Memory B cell (primary cell): ENCODE results near the gene TMEM143.
"Not testable (repeated sequence)": the region's sequence is repeated elsewhere in the genome, so short reads cannot be mapped to it uniquely, and the experiment has no call there.

Experiments used
- ATAC-seq: fragments of 150-1000 bp; cut with Tn5 transposase; 2 replicates; pipeline ENCODE4 v1.10.0; 2021; ENCODE audit warnings: low read depth, mild to moderate bottlenecking, moderate library complexity
- DNase-seq, 2 donors: peaks; one replicate each; pipeline ENCODE4 v3.0.0; 2022; ENCODE audit warnings: low spot score in 2 of 2
- H3K27ac Mint-ChIP-seq: one replicate; pipeline ENCODE4 v1.8.0; 2022; ENCODE audit warnings: mild to moderate bottlenecking, moderate library complexity, mixed read lengths
- H3K27me3 Mint-ChIP-seq: one replicate; pipeline ENCODE4 v1.8.0; 2022; ENCODE audit warnings: mixed read lengths
- H3K36me3 Mint-ChIP-seq: one replicate; pipeline ENCODE4 v1.8.0; 2022; ENCODE audit warnings: mild to moderate bottlenecking, mixed read lengths
- H3K4me1 Mint-ChIP-seq: one replicate; pipeline ENCODE4 v1.8.0; 2022; ENCODE audit warnings: mixed read lengths
- H3K4me3 Mint-ChIP-seq: one replicate; pipeline ENCODE4 v1.8.0; 2022; ENCODE audit warnings: mild to moderate bottlenecking, moderate library complexity, mixed read lengths
- H3K9me3 Mint-ChIP-seq: one replicate; pipeline ENCODE4 v1.8.0; 2022; ENCODE audit warnings: mixed read lengths

The TMEM143 gene

GRCh38 chr19:48395170-48395455, 31.4 kb upstream of the TMEM143 start:
- no peak for DNase-seq
- H3K9me3 Mint-ChIP-seq, result peaks cover 3% of the 10 kb centered on the region
- H3K36me3 Mint-ChIP-seq, result peaks cover 8% of the 10 kb centered on the region
- H3K4me1 Mint-ChIP-seq, result peaks cover 56% of the 10 kb centered on the region
- peaks cover 32% of the 10 kb centered on the region for H3K27me3 Mint-ChIP-seq
- ATAC-seq, result no peak
- peak overlapping the region; percentile 30 for H3K4me3 Mint-ChIP-seq
- H3K27ac Mint-ChIP-seq, result no peak overlapping the region

GRCh38 chr19:48394331-48395169, 30.8 kb upstream of the TMEM143 start:
- peak overlapping the region; percentile 62 for H3K4me3 Mint-ChIP-seq
- peaks cover 2% of the 10 kb centered on the region for H3K9me3 Mint-ChIP-seq
- ATAC-seq (no peak), DNase-seq (no peak)
- peaks cover 53% of the 10 kb centered on the region for H3K4me1 Mint-ChIP-seq
- peak overlapping the region; percentile 22 for H3K27ac Mint-ChIP-seq
- peaks cover 8% of the 10 kb centered on the region for H3K36me3 Mint-ChIP-seq
- H3K27me3 Mint-ChIP-seq, result peaks cover 32% of the 10 kb centered on the region

GRCh38 chr19:48393559-48394330, 30.0 kb upstream of the TMEM143 start, which contains the start of gene GRIN2D:
Gene GRIN2D (plus strand): TSS chr19:48393668. CDS start chr19:48398393, 4,725 bp downstream.
- peaks cover 9% of the 10 kb centered on the region for H3K36me3 Mint-ChIP-seq
- ATAC-seq, result no peak
- H3K27me3 Mint-ChIP-seq, result peaks cover 32% of the 10 kb centered on the region
- peak in 1 of 2 donors; percentile 44 for DNase-seq
- no peaks in the 10 kb centered on the region for H3K9me3 Mint-ChIP-seq
- H3K27ac Mint-ChIP-seq, result peak within 1 kb of the TSS; percentile 22
- H3K4me3 Mint-ChIP-seq, result peak within 1 kb of the TSS; percentile 99
- H3K4me1 Mint-ChIP-seq, result peaks cover 48% of the 10 kb centered on the region

- DNase-seq, result no peak
- peak overlapping the region; percentile 99 for H3K4me3 Mint-ChIP-seq
- no peak for ATAC-seq
- H3K9me3 Mint-ChIP-seq, result no peaks in the 10 kb centered on the region
- no peak overlapping the region for H3K27ac Mint-ChIP-seq
- H3K27me3 Mint-ChIP-seq, result peaks cover 31% of the 10 kb centered on the region
- peaks cover 50% of the 10 kb centered on the region for H3K4me1 Mint-ChIP-seq
- H3K36me3 Mint-ChIP-seq, result peaks cover 13% of the 10 kb centered on the region
Measured at GRCh38 chr19:48392860-48393558, 29.3 kb upstream of the TMEM143 start.

GRCh38 chr19:48392006-48392344, 28.2 kb upstream of the TMEM143 start:
- Mint-ChIP-seq H3K27ac (peak overlapping the region; percentile 96), H3K4me1 (peaks cover 40% of the 10 kb centered on the region), H3K27me3 (peaks cover 22% of the 10 kb centered on the region), H3K4me3 (peak overlapping the region; percentile 99)
- not testable (repeated sequence) for H3K36me3 Mint-ChIP-seq, ATAC-seq, H3K9me3 Mint-ChIP-seq, DNase-seq

GRCh38 chr19:48391100-48392005, 27.6 kb upstream of the TMEM143 start, which contains the start of gene KDELR1:
Gene KDELR1 (minus strand): TSS chr19:48391551. CDS start chr19:48391358, 193 bp downstream.
- Mint-ChIP-seq H3K4me1 (peaks cover 40% of the 10 kb centered on the region), H3K4me3 (peak within 1 kb of the TSS; percentile 99), H3K36me3 (peaks cover 7% of the 10 kb centered on the region), H3K27me3 (peaks cover 22% of the 10 kb centered on the region), H3K9me3 (no peaks in the 10 kb centered on the region), H3K27ac (peak within 1 kb of the TSS; percentile 96)
- ATAC-seq, result peak; percentile 79
- peak; percentile 81 to 92 for DNase-seq

- peaks cover 7% of the 10 kb centered on the region for H3K36me3 Mint-ChIP-seq
- ATAC-seq (peak; percentile 66), DNase-seq (peak; percentile 60 to 74)
- peaks cover 31% of the 10 kb centered on the region for H3K4me1 Mint-ChIP-seq
- peaks cover 13% of the 10 kb centered on the region for H3K27me3 Mint-ChIP-seq
- H3K4me3 Mint-ChIP-seq, result peak overlapping the region; percentile 99
- peak overlapping the region; percentile 96 for H3K27ac Mint-ChIP-seq
- H3K9me3 Mint-ChIP-seq, result no peaks in the 10 kb centered on the region
Measured at GRCh38 chr19:48390188-48391099, 26.7 kb upstream of the TMEM143 start.

- no peak overlapping the region for H3K4me3 Mint-ChIP-seq
- no peak for DNase-seq
- peaks cover 13% of the 10 kb centered on the region for H3K4me1 Mint-ChIP-seq
- H3K9me3 Mint-ChIP-seq, result no peaks in the 10 kb centered on the region
- H3K27ac Mint-ChIP-seq, result no peak overlapping the region
- peaks cover 17% of the 10 kb centered on the region for H3K36me3 Mint-ChIP-seq
- ATAC-seq, result no peak
- no peaks in the 10 kb centered on the region for H3K27me3 Mint-ChIP-seq
Measured at GRCh38 chr19:48386981-48387380, 23.2 kb upstream of the TMEM143 start.

- DNase-seq (no peak), ATAC-seq (no peak)
- no peaks in the 10 kb centered on the region for H3K9me3 Mint-ChIP-seq
- H3K27me3 Mint-ChIP-seq, result no peaks in the 10 kb centered on the region
- peaks cover 7% of the 10 kb centered on the region for H3K4me1 Mint-ChIP-seq
- no peak overlapping the region for H3K27ac Mint-ChIP-seq
- H3K36me3 Mint-ChIP-seq, result peaks cover 19% of the 10 kb centered on the region
- H3K4me3 Mint-ChIP-seq, result no peak overlapping the region
Measured at GRCh38 chr19:48385461-48386087, 21.8 kb upstream of the TMEM143 start.

- ATAC-seq (no peak), DNase-seq (no peak)
- H3K4me1 Mint-ChIP-seq, result no peaks in the 10 kb centered on the region
- no peaks in the 10 kb centered on the region for H3K27me3 Mint-ChIP-seq
- H3K36me3 Mint-ChIP-seq, result peaks cover 13% of the 10 kb centered on the region
- H3K4me3 Mint-ChIP-seq, result no peak overlapping the region
- H3K9me3 Mint-ChIP-seq, result no peaks in the 10 kb centered on the region
- no peak overlapping the region for H3K27ac Mint-ChIP-seq
Measured at GRCh38 chr19:48382286-48382685, 18.5 kb upstream of the TMEM143 start.

GRCh38 chr19:48381178-48381950, 17.6 kb upstream of the TMEM143 start:
- DNase-seq (no peak), ATAC-seq (no peak)
- no peaks in the 10 kb centered on the region for H3K4me1 Mint-ChIP-seq
- no peaks in the 10 kb centered on the region for H3K9me3 Mint-ChIP-seq
- peaks cover 12% of the 10 kb centered on the region for H3K36me3 Mint-ChIP-seq
- no peak overlapping the region for H3K4me3 Mint-ChIP-seq
- H3K27ac Mint-ChIP-seq, result no peak overlapping the region
- H3K27me3 Mint-ChIP-seq, result no peaks in the 10 kb centered on the region
